C4-2B (cell line): ENCODE measurements around the gene CTTNBP2.

Source experiments
- ZFX ChIP-seq: fragments of 450-650 bp; IDR thresholded peaks from 2 replicates; pipeline ENCODE4 v1.6.1; 2017
- TF ChIP-seq, protein P1 (sequence below): fragments of 450-650 bp; conservative IDR thresholded peaks from 2 replicates; pipeline ENCODE4 v1.5.1; 2017; ENCODE audit warnings: mild to moderate bottlenecking

DNA sequence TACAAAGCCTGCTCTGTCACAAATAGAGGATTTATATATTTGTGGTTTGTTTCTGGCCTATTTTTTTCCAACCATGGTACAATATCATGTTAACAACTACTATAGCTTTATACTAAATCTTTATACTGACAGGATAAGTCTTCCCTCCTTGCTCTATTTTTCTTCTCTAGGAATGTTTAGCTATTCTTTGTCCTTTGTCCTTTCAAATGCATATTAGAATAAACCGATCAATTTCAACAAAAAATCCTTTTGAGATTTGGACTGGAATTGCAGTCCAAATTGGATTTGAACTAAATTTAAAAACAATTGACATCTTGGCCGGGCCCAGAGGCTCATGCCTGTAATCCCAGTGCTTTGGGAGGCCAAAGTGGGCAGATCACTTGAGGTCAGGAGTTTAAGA, 39.2 kb upstream of the CTTNBP2 start:
- TF ChIP-seq, protein P1, sequence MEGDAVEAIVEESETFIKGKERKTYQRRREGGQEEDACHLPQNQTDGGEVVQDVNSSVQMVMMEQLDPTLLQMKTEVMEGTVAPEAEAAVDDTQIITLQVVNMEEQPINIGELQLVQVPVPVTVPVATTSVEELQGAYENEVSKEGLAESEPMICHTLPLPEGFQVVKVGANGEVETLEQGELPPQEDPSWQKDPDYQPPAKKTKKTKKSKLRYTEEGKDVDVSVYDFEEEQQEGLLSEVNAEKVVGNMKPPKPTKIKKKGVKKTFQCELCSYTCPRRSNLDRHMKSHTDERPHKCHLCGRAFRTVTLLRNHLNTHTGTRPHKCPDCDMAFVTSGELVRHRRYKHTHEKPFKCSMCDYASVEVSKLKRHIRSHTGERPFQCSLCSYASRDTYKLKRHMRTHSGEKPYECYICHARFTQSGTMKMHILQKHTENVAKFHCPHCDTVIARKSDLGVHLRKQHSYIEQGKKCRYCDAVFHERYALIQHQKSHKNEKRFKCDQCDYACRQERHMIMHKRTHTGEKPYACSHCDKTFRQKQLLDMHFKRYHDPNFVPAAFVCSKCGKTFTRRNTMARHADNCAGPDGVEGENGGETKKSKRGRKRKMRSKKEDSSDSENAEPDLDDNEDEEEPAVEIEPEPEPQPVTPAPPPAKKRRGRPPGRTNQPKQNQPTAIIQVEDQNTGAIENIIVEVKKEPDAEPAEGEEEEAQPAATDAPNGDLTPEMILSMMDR = no peak
- no peak for TF ChIP-seq ZFX
